ENCODE measurements around the gene ARNT2.

- TF ChIP-seq, protein P1, sequence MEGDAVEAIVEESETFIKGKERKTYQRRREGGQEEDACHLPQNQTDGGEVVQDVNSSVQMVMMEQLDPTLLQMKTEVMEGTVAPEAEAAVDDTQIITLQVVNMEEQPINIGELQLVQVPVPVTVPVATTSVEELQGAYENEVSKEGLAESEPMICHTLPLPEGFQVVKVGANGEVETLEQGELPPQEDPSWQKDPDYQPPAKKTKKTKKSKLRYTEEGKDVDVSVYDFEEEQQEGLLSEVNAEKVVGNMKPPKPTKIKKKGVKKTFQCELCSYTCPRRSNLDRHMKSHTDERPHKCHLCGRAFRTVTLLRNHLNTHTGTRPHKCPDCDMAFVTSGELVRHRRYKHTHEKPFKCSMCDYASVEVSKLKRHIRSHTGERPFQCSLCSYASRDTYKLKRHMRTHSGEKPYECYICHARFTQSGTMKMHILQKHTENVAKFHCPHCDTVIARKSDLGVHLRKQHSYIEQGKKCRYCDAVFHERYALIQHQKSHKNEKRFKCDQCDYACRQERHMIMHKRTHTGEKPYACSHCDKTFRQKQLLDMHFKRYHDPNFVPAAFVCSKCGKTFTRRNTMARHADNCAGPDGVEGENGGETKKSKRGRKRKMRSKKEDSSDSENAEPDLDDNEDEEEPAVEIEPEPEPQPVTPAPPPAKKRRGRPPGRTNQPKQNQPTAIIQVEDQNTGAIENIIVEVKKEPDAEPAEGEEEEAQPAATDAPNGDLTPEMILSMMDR (IDR thresholded peaks at IDR 0.05), result no peak
- no peak for TF ChIP-seq ZFX (IDR thresholded peaks at IDR 0.05; ENCODE audit: borderline replicate concordance)
Observed at GRCh38 chr15:80518522-80518921, 114.3 kb downstream of the ARNT2 start.

All from 22Rv1 (cell line).